CD4-positive, alpha-beta T cell treated with Interleukin-1 beta for 1 hour (primary cell): ENCODE results near the gene MESP2.
A peak's percentile ranks its signal among the peaks of the same experiment; 100 is the strongest.

Experiments used
- DNase-seq, 2 donors: peaks; one replicate each; pipeline ENCODE4 v3.0.0-alpha.2; 2020 to 2022

The MESP2 gene

DNA sequence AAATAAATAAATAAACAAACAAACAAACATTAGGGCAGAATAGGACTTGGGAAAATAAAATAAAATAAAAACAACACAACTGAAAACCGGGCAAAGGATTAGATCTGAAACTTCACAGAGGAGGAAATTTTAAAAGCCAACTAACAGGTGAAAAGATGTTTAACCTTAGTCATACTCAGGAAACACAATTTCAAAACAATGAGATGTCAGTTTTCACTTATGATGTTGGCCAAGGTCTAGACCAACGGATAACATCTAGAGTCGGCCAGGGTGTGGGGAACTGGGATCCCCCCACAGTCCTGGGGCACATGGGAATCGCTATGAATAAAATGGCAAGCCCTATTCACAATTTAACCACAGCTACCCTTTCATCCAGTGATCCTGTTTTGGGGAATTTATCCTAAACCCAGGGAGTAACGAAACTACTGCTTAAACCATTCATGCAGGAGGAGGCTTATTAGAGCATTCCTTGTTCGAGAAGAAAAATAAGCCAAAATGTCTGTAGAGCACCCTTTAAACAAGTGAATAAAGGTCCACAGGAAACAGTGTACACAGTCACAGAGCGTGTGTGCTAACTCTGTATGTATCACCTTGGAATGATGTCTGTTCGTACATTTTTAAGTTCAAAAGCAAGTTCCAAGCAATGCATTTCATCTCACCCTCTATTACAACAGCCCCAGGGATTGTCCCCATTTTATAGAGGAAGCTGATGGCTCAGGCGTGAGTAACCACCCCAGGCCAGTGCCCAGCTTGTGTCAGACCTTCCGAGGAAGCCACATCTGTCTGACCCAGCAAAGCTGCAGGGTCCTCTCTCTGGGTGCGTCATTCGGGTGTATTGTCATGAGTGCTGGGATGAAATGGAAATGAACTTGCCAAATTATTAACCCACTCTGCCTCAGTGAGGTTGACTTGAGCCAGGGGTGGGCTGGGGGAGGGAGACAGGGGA is 44.8 kb downstream of the MESP2 start:
- DNase-seq, result peak in 1 of 2 donors; percentile 79

DNA sequence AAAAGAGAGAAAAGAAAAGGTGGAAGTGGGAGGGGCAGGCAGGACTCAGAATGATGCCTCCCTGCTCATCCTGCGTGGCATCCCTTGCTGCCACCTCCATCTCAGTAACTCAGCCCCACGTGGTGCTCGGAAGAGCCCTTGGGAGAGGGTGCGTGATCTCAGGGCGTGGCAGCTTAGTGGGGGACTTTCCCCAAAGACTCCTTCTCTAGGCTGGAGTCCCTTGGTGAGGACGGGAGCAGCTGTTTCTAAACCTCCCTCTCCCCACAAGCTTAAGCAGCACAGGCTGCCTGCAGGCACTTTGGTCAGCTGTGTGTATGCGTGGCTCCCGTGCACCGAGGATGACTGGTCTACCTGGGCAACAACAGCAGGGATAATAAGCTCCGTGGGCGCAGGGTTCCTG is 45.9 kb downstream of the MESP2 start:
- DNase-seq, result peak in 1 of 2 donors; percentile 44

DNA sequence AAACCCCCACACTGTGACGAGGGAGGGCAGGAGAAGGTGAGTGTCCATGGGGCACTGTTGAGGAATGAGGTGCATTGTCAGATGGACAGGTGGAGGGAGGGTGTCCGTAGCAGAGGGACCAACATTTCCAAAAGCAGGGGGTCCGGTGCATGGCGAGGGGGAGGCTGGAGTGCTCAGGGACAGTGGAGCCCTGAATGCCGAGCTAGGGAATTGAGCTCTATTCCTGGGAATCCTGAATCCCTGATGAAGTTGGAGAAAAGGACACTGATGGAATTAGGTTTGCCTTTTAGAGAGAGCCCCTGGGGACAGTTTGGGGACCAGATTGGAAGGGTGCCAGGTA is 46.4 kb downstream of the MESP2 start:
- no peak for DNase-seq

DNA sequence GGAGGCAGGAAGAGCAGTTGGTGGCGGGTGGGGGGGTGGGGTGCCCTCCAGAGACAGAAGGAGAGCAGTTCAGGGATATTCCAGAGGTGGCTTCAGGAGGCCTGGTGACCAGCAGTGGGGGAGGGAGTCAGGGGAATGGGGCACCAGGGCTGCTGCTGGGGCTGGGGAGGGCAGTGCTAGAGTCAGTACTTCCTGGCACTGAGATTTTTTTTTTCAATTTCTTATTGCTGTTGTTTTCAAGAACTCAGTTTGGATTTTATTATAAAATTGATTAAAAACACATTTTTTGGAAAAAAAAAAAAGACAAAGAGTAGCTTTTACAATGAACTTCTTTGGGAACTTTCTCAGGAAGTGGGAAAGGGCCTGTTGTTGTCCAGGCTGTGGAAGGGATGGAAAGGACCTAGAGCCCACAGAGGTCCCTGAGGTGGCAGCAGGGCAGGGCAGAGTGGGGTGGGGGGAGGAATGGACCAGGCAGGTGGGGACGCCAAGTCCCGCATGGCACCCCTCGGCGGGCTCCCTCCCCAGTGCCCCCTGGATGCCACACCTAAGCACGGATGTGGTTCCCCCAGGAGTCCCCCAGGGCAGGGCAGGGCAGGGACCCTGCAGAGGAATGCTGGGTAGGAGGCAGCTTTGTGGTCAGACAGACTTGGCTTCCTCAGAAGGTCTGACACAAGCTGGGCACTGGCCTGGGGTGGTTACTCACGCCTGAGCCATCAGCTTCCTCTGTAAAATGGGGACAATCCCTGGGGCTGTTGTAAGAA is 47.0 kb downstream of the MESP2 start:
- peak in 1 of 2 donors; percentile 56 for DNase-seq

DNA sequence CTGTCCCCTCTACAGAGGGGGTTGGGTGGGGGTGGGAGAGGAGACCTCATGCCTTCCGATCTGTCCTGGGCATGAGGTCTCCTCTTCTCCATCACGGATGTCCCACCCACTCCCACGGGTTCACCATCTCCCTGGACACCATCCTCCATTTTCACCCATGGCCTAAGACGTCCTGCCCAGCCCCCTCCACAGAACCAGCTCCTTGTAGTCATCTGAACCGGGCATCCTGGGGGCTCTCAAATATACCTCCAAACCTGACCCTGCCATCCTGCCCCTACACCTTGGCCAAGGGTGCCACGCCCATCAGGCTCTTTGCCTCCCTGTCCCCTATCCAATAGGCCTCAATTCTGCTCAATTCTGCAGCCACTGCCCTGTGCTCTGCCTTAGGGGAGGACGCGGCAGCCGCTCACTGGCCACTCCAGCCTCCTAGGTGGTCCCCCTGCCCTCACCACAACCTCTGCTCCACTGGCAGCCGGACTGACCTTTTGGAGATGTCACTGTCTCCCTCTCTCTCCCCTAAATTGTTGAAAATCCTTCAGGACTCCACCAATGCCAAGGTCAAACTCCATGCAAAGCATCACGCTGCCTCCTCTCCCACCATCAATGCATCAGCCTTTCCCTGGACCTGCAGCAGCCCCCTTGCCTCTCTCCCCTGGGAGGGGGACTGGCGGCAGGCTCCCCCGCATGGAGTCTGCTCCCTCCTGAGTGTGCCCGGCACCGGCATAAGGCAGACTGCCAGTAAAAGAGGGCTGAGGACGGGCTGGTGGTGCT is 47.9 kb downstream of the MESP2 start:
- no peak for DNase-seq

DNA sequence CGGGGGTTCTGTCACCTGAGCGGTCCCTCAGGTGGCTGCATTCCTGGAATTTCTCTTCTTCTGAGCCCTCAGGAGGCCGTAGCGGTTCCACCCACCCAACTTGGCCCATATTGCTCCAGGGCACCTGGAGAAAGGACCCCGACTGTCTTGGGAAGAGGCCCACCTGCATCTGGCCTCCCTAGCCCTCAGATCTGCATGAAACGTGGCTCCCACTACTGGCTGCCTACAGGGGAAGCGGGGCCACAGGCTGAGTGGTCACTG is 48.4 kb downstream of the MESP2 start:
- DNase-seq, result no peak

DNA sequence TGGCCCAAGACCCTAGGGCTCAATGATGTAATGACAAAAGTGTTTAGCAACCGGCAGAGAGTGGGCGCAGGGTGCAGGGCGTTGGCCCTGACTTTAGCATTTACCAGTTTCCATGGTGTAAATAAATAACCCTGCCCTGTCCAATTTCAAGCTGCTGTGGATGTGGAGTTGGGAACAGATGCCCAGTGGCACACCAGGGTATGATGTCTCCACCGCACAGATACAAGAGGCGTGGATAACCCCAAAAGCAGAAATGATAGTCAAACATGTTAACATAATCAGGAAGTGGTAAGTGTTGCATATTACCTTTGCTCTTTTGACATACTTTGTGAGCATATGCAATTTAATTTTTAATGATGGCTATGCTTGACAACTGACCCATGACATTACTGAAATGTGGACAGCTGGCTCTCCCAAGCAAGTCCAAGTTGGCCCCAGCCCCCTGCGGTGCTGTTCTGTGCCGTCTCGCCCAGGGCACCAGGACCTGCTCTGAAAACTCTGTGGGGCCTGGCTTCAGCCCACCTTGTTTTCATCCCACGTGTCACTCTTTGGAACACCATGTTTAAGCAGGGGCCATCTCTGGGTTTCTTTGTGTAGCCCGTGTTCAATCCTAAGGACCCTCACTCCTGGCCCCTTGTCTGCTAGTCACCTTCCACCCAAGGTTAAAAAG is 49.3 kb downstream of the MESP2 start:
- peak; percentile 6 to 59 for DNase-seq

DNA sequence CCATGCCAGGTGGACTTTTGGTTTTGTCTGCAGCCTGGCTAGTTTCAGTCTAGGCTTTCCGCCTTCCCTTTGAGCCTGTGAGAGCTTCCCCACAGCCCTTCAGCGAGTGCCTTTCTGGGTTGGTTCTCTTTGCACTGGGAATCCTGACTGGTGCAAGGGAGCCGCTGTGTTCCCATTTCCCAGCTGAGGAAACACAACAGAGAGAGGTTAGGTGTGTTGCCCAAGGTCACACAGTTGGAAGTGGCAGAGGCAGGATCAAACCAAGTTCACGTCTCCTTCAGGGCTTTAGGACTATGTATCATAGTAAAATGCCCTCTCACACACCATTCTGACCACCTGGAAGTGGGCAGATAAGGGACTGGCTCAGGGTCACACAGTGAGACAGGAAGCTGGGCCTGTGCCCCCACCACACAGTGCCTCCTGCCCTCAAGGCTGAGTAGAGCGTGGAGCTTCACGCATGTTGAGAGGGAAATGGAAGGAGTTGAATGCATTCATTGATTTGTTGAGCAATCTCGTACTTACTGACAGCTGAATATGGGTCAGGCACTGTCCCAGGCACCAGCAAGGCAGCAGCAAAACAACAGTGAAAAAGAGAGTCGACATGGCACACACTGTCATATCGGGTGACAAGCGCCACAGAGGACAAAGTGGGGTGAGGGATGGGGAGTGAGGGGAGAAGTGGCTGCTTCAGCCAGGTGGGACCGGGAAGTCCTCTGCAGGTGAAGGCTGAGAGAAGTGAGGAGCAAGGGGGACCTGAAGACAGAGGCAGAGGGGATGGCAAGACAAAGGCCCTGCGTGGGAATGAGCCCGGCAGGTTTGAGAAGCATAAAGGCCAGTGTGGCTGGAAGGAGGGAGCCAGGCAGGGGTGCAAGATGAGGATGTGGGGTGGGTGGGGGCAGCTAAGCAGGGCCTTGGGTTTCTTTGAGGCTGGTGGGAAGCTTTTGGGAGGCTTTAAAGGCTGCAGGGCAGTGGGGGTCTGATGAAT is 50.8 kb downstream of the MESP2 start:
- DNase-seq, result no peak

DNA sequence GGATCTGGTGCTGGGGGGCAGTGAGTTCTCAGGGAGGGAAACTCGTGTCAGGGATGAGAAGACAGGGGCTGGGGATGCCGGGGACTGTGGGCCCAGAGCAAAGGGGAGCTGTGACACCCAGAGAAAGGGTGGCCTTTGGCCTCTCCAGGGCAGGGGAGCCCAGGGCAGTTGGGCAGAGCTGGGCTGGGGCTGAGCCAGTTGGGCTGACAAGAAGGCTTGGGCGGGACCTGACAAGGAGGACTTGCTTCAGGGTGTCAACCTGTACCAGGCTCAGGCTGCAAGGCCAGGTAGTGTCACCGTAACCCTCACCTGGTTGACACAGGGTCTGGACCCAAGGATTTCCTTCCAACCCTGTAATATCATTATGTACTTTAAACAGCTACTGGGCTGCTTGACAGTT is 51.7 kb downstream of the MESP2 start:
- no peak for DNase-seq
